Measurements from ENCODE around the gene PKM.

GRCh38 chr15:72166716-72167417, 64.1 kb downstream of the PKM start:
- TF ChIP-seq GATA2 (IDR thresholded peaks at IDR 0.05; ENCODE audit: low read depth, low read length) = no peak
- no peak for TF ChIP-seq GATA3 (IDR thresholded peaks at IDR 0.05; ENCODE audit: low read depth, low read length)
